Astrocyte (in vitro differentiated cells and primary cell): ENCODE measurements around the gene TMEM74B.

Source experiments
- CTCF ChIP-seq: IDR thresholded peaks from 2 replicates; pipeline ENCODE4 v1.5.1; 2011; ENCODE audit warnings: low read depth, mild to moderate bottlenecking, inconsistent platforms, low read length, moderate library complexity; ENCODE audit not compliant: insufficient read depth
- EZH2 ChIP-seq: IDR thresholded peaks from 2 replicates; pipeline ENCODE4 v1.6.1; 2012; ENCODE audit warnings: mild to moderate bottlenecking, low read length, inconsistent platforms; ENCODE audit not compliant: insufficient read depth

DNA sequence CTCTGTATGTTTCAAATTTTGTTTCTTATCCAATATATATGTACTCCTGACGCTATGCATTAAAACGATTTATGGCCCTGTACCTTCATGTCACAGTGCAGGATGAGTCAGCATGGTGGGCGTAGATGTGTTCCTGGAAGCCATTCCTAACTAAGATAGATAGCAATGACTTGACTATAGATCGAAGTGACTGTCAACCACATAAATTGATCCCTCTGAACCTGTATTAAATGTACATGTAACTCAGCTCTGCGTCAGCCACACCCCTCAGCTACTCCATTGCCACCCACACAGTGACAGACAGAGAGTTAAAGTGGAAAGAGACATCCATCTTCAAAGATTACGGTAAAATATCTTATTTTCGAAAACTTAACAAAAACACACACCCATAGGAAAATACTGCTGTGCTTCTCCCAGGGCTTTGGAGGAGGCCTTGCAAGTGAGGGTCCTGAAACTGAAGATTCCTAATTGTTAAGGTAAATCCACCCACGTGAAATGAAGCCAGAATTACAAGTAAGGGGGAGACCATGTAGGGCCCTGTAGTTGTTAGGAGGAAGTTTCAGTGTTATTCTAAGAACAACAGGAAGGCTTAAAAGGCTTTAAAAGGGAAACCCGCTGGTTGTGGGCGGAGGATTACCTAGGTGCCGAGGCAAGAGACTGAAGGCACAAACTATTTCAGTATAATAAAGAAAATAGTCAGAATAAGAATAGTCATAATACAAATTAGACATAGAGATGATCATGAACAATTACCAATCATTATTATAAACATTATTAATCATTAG, 30.8 kb upstream of the TMEM74B start:
- TF ChIP-seq CTCF: no peak
- TF ChIP-seq EZH2: no peak
